Measurements from ENCODE around the gene TMPRSS11A.
A peak's percentile ranks its signal among the peaks of the same experiment; 100 is the strongest.

GRCh38 chr4:67909905-67910584 is 53.2 kb downstream of the TMPRSS11A start:
- TF ChIP-seq POLR2A (IDR thresholded peaks at IDR 0.05) (no peak), CTCF (IDR thresholded peaks at IDR 0.05) (peak; percentile 43 to 74 (median 50))
